ENCODE data around the gene SCAMP3.
A peak's percentile ranks its signal among the peaks of the same experiment; 100 is the strongest.

Gene SCAMP3

DNA sequence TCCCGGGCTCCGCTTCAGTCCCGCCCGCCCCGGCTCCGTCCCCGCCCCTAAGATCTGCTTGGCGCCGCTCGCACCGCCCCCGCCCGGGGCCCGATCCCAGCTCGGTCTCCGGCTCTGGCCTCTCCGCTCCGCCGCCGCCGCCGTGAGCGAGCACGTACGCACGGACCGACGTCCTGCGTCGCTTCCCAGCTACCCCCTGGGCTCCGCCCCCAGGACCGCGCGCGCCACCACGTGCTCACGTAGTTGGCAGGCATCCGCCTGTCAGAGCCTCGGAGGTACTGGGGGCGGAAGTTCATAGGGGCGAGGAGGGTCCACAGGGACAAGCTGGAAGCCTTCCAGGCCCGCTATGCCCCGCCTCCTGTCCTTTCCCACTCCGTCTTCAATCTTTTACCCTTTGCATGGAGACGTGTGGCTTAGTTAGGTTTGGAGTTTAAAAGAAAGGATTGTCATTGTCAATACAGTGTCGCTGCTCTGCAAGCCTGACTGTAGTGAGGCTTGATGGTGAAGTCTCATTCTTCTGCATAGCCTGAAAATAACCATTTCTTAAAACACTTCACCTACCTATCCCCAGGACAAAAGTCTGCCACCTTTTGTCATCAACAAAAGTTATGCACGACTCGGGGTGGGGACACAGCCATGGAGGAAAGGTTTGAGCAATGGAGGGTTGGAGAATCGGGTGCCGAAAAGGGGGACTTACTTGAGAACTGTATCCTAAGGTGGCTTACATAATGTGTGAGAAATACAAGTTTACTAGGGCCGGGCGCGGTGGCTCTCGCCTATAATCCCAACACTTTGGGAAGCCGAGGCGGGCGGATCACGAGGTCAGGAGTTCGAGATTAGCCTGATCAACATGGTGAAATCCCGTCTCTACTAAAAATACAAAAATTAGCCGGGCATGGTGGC lies 11.4 kb upstream of the SCAMP3 start, which contains the start of gene CLK2:
CLK2 (minus strand) TSS at position 162 of the 903 bp plus-strand sequence. CDS start 2,527 bp downstream, outside the sequence.
- peaks cover 22% of the 10 kb centered on the region for H3K79me2 ChIP-seq (ENCODE audit: control insufficient read depth, insufficient read depth, low read length)
- peak within 1 kb of the TSS; percentile 95 for H3K4me2 ChIP-seq (ENCODE audit: low read length)
- peak; percentile 99 for DNase-seq
- H2AK5ac ChIP-seq (ENCODE audit: low read length), result no peak within 1 kb of the TSS
- H3K4ac ChIP-seq (ENCODE audit: low read depth, low read length), result peak within 1 kb of the TSS; percentile 93
- H3K23ac ChIP-seq (ENCODE audit: low read length), result no peak within 1 kb of the TSS
- no peak within 1 kb of the TSS for H4K8ac ChIP-seq (ENCODE audit: low read depth, low read length)
- H3K79me1 ChIP-seq (ENCODE audit: low read length), result peaks cover 16% of the 10 kb centered on the region
- H3K4me3 ChIP-seq (ENCODE audit: low read length), result peak within 1 kb of the TSS; percentile 52
- WGBS (ENCODE audit: extremely low coverage, insufficient coverage, low lambda C conversion rate), result no CpG with 5 or more reads among the region's 61 CpGs
- H3K27me3 ChIP-seq (ENCODE audit: insufficient read depth, low read length, poor library complexity), result peaks cover 2% of the 10 kb centered on the region
- H2BK15ac ChIP-seq (replicated peaks; ENCODE audit: low read depth), result no peak within 1 kb of the TSS
- peak within 1 kb of the TSS; percentile 92 for H3K18ac ChIP-seq (ENCODE audit: low read length)
- peaks cover 15% of the 10 kb centered on the region for H3K36me3 ChIP-seq (ENCODE audit: control insufficient read depth, insufficient read depth, low read length)
- H3K9ac ChIP-seq (ENCODE audit: low read length), result peak within 1 kb of the TSS; percentile 82
- H2BK5ac ChIP-seq (ENCODE audit: low read length), result no peak within 1 kb of the TSS
- H3K4me1 ChIP-seq (ENCODE audit: control insufficient read depth, low read depth, low read length), result peaks cover 8% of the 10 kb centered on the region
- H4K5ac ChIP-seq (ENCODE audit: low read length), result no peak within 1 kb of the TSS
- H2BK120ac ChIP-seq (ENCODE audit: low read depth, low read length), result no peak within 1 kb of the TSS
- H3K27ac ChIP-seq (ENCODE audit: low read depth, low read length), result peak within 1 kb of the TSS; percentile 84
- peak within 1 kb of the TSS; percentile 90 for H3K56ac ChIP-seq (ENCODE audit: low read length)

DNA sequence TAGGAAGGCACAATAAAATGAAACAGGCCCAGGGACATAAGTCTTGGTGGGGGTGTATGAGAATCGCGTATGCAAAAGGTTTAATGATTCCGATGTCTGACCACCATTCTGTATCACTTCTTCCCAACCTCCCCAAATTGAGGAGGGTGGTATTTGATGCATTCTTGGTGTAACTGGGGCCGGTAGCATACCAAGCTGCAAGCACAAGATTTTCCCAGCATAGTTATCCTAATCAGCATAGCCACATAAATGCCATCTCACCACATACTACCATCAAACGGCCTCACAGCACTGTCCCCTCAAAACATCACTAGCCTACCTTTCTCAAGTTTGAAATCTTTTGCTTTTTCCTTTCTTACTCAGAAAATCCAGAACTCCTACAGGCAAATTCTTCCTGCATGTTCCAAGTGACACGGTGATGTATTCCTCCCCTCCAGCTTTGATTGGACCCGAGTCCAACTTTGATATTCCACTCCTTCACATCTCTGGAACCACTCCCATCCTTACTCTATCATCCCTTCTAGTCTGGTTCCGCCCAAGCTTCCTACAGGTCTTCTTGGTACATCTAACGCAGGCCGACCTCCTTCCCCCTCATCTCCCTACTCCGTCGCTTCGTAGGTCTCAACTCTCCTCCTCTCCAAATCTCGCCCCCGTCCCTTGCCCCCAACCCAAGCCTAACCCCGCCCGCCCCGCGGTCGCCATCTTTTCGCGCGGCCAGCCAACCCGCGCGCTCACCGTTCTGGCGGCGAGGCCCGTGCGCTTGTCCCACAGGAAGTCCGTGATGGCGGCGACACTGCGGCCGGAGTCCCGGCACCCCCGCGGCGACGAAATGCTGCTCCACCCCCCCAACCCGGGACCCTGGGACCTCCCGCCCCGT lies 10.5 kb upstream of the SCAMP3 start:
- H3K36me3 ChIP-seq (ENCODE audit: control insufficient read depth, insufficient read depth, low read length), result peaks cover 21% of the 10 kb centered on the region
- peak overlapping the region; percentile 95 for H3K4me2 ChIP-seq (ENCODE audit: low read length)
- peak overlapping the region; percentile 93 for H3K4ac ChIP-seq (ENCODE audit: low read depth, low read length)
- peak overlapping the region; percentile 90 for H3K56ac ChIP-seq (ENCODE audit: low read length)
- DNase-seq, result peak; percentile 81
- H2BK120ac ChIP-seq (ENCODE audit: low read depth, low read length), result no peak overlapping the region
- H3K18ac ChIP-seq (ENCODE audit: low read length), result peak overlapping the region; percentile 92
- peak overlapping the region; percentile 52 for H3K4me3 ChIP-seq (ENCODE audit: low read length)
- H3K23ac ChIP-seq (ENCODE audit: low read length), result no peak overlapping the region
- peaks cover 2% of the 10 kb centered on the region for H3K27me3 ChIP-seq (ENCODE audit: insufficient read depth, low read length, poor library complexity)
- peak overlapping the region; percentile 84 for H3K27ac ChIP-seq (ENCODE audit: low read depth, low read length)
- no peak overlapping the region for H2BK5ac ChIP-seq (ENCODE audit: low read length)
- H2AK5ac ChIP-seq (ENCODE audit: low read length), result no peak overlapping the region
- no peak overlapping the region for H4K5ac ChIP-seq (ENCODE audit: low read length)
- peaks cover 20% of the 10 kb centered on the region for H3K79me1 ChIP-seq (ENCODE audit: low read length)
- peaks cover 7% of the 10 kb centered on the region for H3K4me1 ChIP-seq (ENCODE audit: control insufficient read depth, low read depth, low read length)
- peaks cover 22% of the 10 kb centered on the region for H3K79me2 ChIP-seq (ENCODE audit: control insufficient read depth, insufficient read depth, low read length)
- H3K9ac ChIP-seq (ENCODE audit: low read length), result peak overlapping the region; percentile 82
- H4K8ac ChIP-seq (ENCODE audit: low read depth, low read length), result no peak overlapping the region
- WGBS (ENCODE audit: extremely low coverage, insufficient coverage, low lambda C conversion rate), result no CpG with 5 or more reads among the region's 44 CpGs
- H2BK15ac ChIP-seq (replicated peaks; ENCODE audit: low read depth), result no peak overlapping the region

DNA sequence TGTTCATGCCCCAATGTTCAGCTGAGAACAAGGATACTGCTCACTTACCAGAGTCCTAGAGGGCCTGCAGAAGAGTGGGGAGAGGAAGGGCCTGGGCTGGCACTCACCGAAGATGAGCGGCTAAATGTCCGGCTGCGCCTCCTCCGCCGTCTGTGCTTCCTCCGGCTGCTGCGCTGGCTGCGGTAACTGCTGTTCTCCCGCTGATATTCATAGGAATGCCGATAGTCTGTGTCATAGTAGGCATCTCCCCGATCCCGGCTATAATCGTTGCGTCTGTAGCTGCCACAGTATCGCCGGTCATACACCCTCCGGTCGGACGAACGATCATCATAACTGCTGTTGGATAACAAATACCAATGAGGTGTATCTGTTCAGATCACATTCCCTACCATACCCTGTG lies 7.2 kb upstream of the SCAMP3 start:
- Histone ChIP-seq H3K79me2 (ENCODE audit: control insufficient read depth, insufficient read depth, low read length) (peaks cover 22% of the 10 kb centered on the region), H4K8ac (ENCODE audit: low read depth, low read length) (no peak overlapping the region), H4K5ac (ENCODE audit: low read length) (no peak overlapping the region), H3K4me2 (ENCODE audit: low read length) (no peak overlapping the region), H2BK120ac (ENCODE audit: low read depth, low read length) (no peak overlapping the region), H2AK5ac (ENCODE audit: low read length) (no peak overlapping the region), H2BK5ac (ENCODE audit: low read length) (no peak overlapping the region), H3K4me3 (ENCODE audit: low read length) (no peak overlapping the region), H3K18ac (ENCODE audit: low read length) (no peak overlapping the region), H3K36me3 (ENCODE audit: control insufficient read depth, insufficient read depth, low read length) (peaks cover 36% of the 10 kb centered on the region), H3K9ac (ENCODE audit: low read length) (no peak overlapping the region), H3K27me3 (ENCODE audit: insufficient read depth, low read length, poor library complexity) (no peaks in the 10 kb centered on the region), H2BK15ac (replicated peaks; ENCODE audit: low read depth) (no peak overlapping the region), H3K79me1 (ENCODE audit: low read length) (peaks cover 22% of the 10 kb centered on the region), H3K23ac (ENCODE audit: low read length) (no peak overlapping the region), H3K4me1 (ENCODE audit: control insufficient read depth, low read depth, low read length) (peaks cover 5% of the 10 kb centered on the region), H3K56ac (ENCODE audit: low read length) (no peak overlapping the region), H3K27ac (ENCODE audit: low read depth, low read length) (no peak overlapping the region), H3K4ac (ENCODE audit: low read depth, low read length) (no peak overlapping the region)
- DNase-seq, result no peak
- WGBS (ENCODE audit: extremely low coverage, insufficient coverage, low lambda C conversion rate), result no CpG with 5 or more reads among the region's 21 CpGs

DNA sequence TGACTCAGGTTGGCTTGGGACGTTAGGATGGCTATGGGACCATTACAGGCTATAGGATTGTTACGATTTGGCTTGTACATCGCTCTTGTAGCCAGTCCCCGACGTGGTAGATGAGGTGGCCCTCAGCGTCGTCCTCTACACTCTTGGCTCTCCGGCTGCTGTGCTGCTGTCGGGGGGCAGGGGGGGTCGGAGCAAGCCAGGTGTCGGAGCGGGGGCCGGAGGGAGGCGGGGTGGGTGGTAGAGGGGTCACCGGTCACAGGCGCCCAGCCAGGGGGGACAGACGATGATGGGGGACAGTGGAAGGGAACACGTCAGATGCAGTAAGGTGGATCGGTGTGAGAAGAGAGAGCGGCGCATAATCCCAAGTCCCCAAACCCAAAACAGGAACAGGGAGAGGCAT lies 6.5 kb upstream of the SCAMP3 start:
- Histone ChIP-seq H3K4me3 (ENCODE audit: low read length) (no peak overlapping the region), H3K27me3 (ENCODE audit: insufficient read depth, low read length, poor library complexity) (no peaks in the 10 kb centered on the region), H2BK5ac (ENCODE audit: low read length) (no peak overlapping the region)

DNA sequence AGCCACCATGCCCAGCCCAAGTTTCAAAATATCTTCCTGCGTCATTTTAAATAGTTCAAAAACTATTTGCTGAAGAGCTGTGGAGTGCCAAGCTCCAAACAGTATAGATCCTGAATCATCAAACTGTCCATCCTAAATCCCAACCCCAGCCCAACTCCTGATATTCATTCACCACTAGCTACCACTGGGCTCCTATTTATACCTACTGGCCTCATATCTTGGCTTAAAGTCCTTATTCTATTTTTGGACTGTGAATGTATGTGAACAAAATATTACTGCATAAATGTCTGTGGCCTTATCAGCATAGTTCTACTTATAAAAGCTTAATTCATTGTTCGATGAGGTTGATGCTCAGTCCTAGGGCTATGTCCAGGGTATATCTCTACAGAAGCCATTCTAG lies 5.2 kb upstream of the SCAMP3 start:
- H3K56ac ChIP-seq (ENCODE audit: low read length), result no peak overlapping the region
- H3K4me2 ChIP-seq (ENCODE audit: low read length), result no peak overlapping the region
- H2BK120ac ChIP-seq (ENCODE audit: low read depth, low read length), result no peak overlapping the region
- H3K4ac ChIP-seq (ENCODE audit: low read depth, low read length), result no peak overlapping the region
- H3K9ac ChIP-seq (ENCODE audit: low read length), result no peak overlapping the region
- H3K36me3 ChIP-seq (ENCODE audit: control insufficient read depth, insufficient read depth, low read length), result peaks cover 40% of the 10 kb centered on the region
- peaks cover 16% of the 10 kb centered on the region for H3K79me2 ChIP-seq (ENCODE audit: control insufficient read depth, insufficient read depth, low read length)
- no CpG with 5 or more reads among the region's 2 CpGs for WGBS (ENCODE audit: extremely low coverage, insufficient coverage, low lambda C conversion rate)
- DNase-seq, result no peak
- no peak overlapping the region for H2BK15ac ChIP-seq (replicated peaks; ENCODE audit: low read depth)
- peaks cover 2% of the 10 kb centered on the region for H3K4me1 ChIP-seq (ENCODE audit: control insufficient read depth, low read depth, low read length)
- H2AK5ac ChIP-seq (ENCODE audit: low read length), result no peak overlapping the region
- H3K4me3 ChIP-seq (ENCODE audit: low read length), result no peak overlapping the region
- H4K5ac ChIP-seq (ENCODE audit: low read length), result no peak overlapping the region
- H2BK5ac ChIP-seq (ENCODE audit: low read length), result no peak overlapping the region
- no peak overlapping the region for H3K18ac ChIP-seq (ENCODE audit: low read length)
- H4K8ac ChIP-seq (ENCODE audit: low read depth, low read length), result no peak overlapping the region
- no peaks in the 10 kb centered on the region for H3K27me3 ChIP-seq (ENCODE audit: insufficient read depth, low read length, poor library complexity)
- H3K23ac ChIP-seq (ENCODE audit: low read length), result no peak overlapping the region
- no peak overlapping the region for H3K27ac ChIP-seq (ENCODE audit: low read depth, low read length)
- H3K79me1 ChIP-seq (ENCODE audit: low read length), result peaks cover 19% of the 10 kb centered on the region

More for the DNA sequence above, 6.5 kb upstream of the SCAMP3 start:
- Histone ChIP-seq H3K18ac (ENCODE audit: low read length) (no peak overlapping the region), H3K4me2 (ENCODE audit: low read length) (no peak overlapping the region), H3K79me2 (ENCODE audit: control insufficient read depth, insufficient read depth, low read length) (peaks cover 22% of the 10 kb centered on the region), H3K4me1 (ENCODE audit: control insufficient read depth, low read depth, low read length) (peaks cover 2% of the 10 kb centered on the region), H2BK15ac (replicated peaks; ENCODE audit: low read depth) (no peak overlapping the region), H3K79me1 (ENCODE audit: low read length) (peaks cover 22% of the 10 kb centered on the region), H4K8ac (ENCODE audit: low read depth, low read length) (no peak overlapping the region), H3K23ac (ENCODE audit: low read length) (no peak overlapping the region), H2AK5ac (ENCODE audit: low read length) (no peak overlapping the region), H2BK120ac (ENCODE audit: low read depth, low read length) (no peak overlapping the region), H3K56ac (ENCODE audit: low read length) (no peak overlapping the region), H3K4ac (ENCODE audit: low read depth, low read length) (no peak overlapping the region), H4K5ac (ENCODE audit: low read length) (no peak overlapping the region), H3K9ac (ENCODE audit: low read length) (no peak overlapping the region), H3K36me3 (ENCODE audit: control insufficient read depth, insufficient read depth, low read length) (peaks cover 40% of the 10 kb centered on the region), H3K27ac (ENCODE audit: low read depth, low read length) (no peak overlapping the region)
- no peak for DNase-seq
- no CpG with 5 or more reads among the region's 21 CpGs for WGBS (ENCODE audit: extremely low coverage, insufficient coverage, low lambda C conversion rate)

Measured in mesendoderm (in vitro differentiated cells).